Activated naive CD8-positive, alpha-beta T cell treated with anti-CD3 and anti-CD28 coated beads, Interleukin-2, amount 50 U/mL, for 16 hours (primary cell): ENCODE data around the gene FER.

Experiments used
- DNase-seq: peaks from one replicate; pipeline ENCODE4 v3.0.0-alpha.2; 2020; ENCODE audit warnings: low read depth, low spot score

Gene FER

GRCh38 chr5:109173036-109173794 lies 425.5 kb downstream of the FER start:
- no peak for DNase-seq

- DNase-seq, result no peak
Observed at GRCh38 chr5:109177227-109177626, 429.5 kb downstream of the FER start.

GRCh38 chr5:109177782-109178181 lies 430.1 kb downstream of the FER start:
- DNase-seq, result no peak

- no peak for DNase-seq
Observed at GRCh38 chr5:109180668-109181067, 433.0 kb downstream of the FER start.

- no peak for DNase-seq
Observed at GRCh38 chr5:109186759-109187158, 439.1 kb downstream of the FER start.

GRCh38 chr5:109191153-109191558 lies 443.5 kb downstream of the FER start:
- DNase-seq, result no peak

GRCh38 chr5:109192027-109192426 lies 444.3 kb downstream of the FER start:
- no peak for DNase-seq

- DNase-seq, result no peak
Observed at GRCh38 chr5:109192555-109193281, 445.0 kb downstream of the FER start.

GRCh38 chr5:109195667-109196066 lies 448.0 kb downstream of the FER start:
- DNase-seq, result no peak

- no peak for DNase-seq
Observed at GRCh38 chr5:109196087-109196822, 448.6 kb downstream of the FER start.

- DNase-seq, result no peak
Observed at GRCh38 chr5:109196823-109197160, 449.1 kb downstream of the FER start.

GRCh38 chr5:109199289-109199688 lies 451.6 kb downstream of the FER start:
- no peak for DNase-seq

GRCh38 chr5:109199799-109200620 lies 452.3 kb downstream of the FER start:
- no peak for DNase-seq

GRCh38 chr5:109215040-109215439 lies 467.3 kb downstream of the FER start:
- DNase-seq, result no peak

GRCh38 chr5:109218818-109219217 lies 471.1 kb downstream of the FER start:
- no peak for DNase-seq

- DNase-seq, result no peak
Observed at GRCh38 chr5:109223531-109223930, 475.8 kb downstream of the FER start.

GRCh38 chr5:109224276-109224882 lies 476.7 kb downstream of the FER start:
- DNase-seq, result no peak

GRCh38 chr5:109225716-109226625 lies 478.3 kb downstream of the FER start:
- DNase-seq, result no peak

GRCh38 chr5:109230369-109230768 lies 482.7 kb downstream of the FER start:
- no peak for DNase-seq

- no peak for DNase-seq
Observed at GRCh38 chr5:109231331-109231730, 483.6 kb downstream of the FER start.
